GM18526 (cell line): ENCODE data around the gene TMEM161A.

Experiments used
- POLR2A ChIP-seq: IDR thresholded peaks from 3 replicates; pipeline ENCODE4 v1.6.1; 2011; ENCODE audit not compliant: insufficient read length; ENCODE audit errors: extremely low read depth

TMEM161A gene

DNA sequence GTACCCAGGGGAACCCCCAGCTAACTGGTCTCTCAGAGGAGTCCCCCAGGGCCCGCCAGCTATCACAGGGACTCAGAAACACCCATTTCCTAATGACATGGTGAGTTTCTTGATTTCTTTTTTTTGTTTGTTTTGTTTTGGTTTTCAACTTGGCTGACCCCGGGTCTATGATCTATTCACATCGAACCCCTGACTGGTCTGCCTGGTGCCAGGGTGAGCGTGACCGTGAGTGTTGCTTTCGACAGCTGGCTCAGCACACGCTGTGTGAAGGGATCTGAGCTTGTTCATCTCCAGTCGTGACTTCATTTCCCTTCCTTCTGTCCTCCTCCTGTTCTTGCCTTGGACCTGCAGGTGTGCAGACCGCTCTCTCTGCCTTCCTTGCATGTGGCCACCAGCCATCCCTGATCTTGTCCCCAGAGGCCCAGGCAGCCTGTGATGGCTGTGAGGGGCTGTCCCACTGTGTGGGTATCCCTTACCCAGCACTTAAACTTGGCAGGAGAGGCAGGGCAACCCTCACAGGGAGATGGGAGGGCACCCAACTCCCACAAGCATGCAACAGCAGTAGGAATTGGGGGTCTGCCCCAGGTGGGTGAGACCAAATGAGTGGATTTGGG, 26.2 kb downstream of the TMEM161A start:
- no peak for TF ChIP-seq POLR2A

GRCh38 chr19:19111136-19111835, 27.0 kb downstream of the TMEM161A start:
- no peak for TF ChIP-seq POLR2A

DNA sequence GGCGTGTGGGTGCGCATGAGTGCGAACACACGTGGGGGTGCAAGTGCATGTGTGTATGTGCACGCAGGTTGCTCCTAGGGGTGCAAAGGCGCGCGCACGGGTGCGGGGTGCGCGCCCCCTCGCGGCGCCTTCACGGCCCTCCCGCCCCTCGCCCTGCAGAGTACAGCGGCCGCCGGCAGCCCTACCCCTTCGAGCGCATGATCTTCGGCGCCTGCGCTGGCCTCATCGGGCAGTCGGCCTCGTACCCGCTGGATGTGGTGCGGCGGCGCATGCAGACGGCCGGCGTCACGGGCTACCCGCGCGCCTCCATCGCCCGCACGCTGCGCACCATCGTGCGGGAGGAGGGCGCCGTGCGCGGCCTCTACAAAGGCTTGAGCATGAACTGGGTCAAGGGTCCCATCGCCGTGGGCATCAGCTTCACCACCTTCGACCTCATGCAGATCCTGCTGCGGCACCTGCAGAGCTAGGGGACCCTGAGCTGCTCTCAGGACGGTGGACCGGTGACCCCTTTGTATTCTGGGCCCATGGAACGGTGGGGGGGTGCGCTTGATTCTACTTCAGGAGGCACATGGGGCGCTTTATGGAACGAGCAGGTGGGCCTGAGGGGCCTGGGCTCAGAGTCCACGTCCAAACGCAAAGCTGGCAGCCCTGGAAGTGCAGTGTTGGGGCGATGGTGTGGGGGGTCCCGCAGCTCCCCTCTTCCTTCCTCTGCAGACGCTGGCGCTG, 27.7 kb downstream of the TMEM161A start:
- no peak for TF ChIP-seq POLR2A

DNA sequence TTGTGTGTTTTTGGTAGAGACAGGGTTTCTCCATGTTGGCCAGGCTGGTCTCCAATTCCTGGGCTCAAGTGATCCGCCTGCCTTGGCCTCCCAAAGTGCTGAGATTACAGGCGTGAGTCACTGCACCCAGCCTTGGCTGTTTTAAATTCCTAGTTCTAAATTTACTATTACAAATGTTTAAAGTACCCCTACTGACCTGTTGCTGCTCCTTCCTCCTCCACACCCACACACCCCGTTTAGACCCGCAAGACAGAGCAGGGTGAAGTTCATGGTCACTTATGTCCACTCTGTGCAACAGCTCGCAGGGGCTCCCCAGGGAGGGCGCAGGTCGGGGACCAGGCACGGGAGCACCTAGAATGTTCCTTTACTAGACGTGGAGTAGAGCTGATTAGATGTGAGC, 28.7 kb downstream of the TMEM161A start:
- no peak for TF ChIP-seq POLR2A

GRCh38 chr19:19107654-19108053, 30.6 kb downstream of the TMEM161A start:
- no peak for TF ChIP-seq POLR2A

DNA sequence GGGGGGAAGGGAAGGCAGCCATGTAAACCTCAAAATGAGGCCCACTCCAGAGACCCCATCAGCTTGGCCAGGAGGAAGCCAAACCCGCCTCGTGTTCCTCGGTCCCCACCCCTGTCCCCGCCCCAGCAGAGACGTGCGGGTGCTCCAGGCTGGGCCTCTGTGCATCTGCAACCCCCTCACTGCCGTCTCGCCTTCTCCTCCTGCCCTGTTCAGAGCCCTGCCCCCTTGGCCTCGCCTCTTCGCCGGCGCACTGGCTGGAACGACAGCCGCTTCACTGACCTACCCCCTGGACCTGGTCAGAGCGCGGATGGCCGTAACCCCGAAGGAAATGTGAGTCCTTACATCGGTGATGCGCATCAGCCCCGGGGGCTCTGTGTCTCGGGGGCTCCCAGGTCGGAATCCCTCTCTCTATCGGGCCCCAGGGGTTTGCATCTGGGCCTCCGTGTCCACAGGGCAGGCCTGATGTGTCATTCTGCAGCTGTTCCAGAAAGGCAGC, 32.2 kb downstream of the TMEM161A start:
- no peak for TF ChIP-seq POLR2A

DNA sequence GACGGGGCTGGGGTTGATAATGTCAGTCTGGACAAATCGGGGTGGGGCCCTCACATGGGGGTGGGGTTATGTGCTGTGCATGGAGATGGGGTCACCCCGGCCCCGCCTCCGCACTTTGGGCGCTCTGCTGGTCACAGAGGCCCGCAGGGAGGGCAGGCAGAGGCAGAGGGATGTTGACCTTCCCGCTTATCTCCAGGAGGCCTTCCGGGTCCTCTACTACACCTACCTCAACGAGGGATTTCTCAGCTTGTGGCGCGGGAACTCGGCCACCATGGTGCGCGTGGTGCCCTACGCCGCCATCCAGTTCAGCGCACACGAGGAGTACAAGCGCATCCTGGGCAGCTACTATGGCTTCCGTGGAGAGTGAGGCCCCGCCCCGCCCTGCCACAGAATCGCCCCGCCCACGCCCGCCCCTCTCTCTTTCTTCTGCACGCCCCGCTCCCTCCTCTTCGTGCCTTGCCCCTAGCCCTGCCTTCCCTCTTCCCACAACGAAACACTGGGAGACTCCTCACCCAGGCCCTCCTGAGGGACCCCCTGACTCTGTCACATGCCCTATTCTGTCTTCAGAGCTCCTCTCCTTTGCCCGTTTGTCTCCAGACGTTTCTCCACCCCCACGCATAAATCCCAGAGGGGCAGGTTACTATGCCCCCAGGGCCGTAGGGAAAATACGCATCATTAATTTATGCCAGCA, 32.8 kb downstream of the TMEM161A start:
- no peak for TF ChIP-seq POLR2A

GRCh38 chr19:19103167-19103566, 35.1 kb downstream of the TMEM161A start:
- TF ChIP-seq POLR2A: no peak

DNA sequence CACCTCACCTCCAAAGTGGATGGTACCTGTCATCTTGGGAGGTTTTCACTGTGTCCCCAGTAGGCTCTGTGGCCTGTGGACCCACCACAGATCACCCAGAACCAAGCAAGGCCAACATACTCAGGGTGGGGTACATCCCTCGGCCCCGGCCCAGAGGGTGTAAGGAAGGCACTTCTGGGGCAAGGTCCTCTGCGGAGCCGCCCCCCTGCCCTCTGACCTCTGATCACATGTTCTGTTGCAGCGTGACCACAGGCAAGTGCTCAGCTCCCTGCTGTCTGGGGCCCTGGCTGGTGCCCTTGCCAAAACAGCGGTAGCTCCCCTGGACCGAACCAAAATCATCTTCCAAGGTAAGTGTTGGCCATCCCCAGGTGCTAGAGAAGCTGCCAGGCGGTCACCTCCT, 36.7 kb downstream of the TMEM161A start:
- no peak for TF ChIP-seq POLR2A

DNA sequence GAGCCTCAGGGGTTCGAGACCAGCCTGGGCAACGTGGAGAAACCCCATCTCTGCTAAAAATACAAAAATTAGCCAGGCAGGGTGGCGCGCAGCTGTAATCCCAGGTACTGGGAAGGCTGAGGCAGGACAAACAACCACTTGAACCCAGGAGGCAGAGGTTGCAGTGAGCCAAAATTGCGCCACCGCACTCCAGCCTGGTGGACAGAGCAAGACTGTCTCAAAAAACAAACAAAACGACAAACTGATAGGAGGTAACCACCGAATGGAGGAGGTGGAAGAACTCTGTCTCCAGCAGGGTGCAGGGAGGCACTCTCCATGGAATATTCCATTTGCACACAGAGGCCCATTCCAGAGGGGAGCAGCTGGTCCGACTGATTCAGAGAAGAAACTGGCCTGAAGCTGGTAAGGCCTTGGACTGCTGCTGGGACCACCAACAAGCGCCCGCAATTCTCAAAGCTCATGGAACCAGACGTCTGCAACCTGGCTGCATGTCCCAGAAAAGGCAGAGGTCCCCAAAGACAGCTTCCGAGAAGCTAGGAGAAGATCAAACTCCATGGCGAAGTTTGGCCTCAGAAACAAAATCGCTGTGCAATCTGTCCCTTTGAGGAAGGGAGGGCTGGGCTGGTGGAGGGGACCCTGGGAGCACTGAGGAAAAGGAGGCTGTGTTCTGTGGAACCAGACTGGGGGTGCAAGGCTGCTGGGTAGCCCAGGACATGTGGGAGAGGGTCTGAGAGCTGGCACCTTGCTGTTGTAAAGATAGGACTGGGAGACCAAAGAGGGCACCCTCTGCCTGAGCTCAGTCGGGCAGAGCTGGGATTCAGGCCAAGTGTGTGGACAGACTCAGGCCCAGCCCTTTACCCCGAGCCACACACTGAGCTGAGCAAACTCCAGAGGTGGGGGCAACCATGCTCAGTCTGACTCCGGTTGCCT, 39.3 kb downstream of the TMEM161A start:
- no peak for TF ChIP-seq POLR2A

DNA sequence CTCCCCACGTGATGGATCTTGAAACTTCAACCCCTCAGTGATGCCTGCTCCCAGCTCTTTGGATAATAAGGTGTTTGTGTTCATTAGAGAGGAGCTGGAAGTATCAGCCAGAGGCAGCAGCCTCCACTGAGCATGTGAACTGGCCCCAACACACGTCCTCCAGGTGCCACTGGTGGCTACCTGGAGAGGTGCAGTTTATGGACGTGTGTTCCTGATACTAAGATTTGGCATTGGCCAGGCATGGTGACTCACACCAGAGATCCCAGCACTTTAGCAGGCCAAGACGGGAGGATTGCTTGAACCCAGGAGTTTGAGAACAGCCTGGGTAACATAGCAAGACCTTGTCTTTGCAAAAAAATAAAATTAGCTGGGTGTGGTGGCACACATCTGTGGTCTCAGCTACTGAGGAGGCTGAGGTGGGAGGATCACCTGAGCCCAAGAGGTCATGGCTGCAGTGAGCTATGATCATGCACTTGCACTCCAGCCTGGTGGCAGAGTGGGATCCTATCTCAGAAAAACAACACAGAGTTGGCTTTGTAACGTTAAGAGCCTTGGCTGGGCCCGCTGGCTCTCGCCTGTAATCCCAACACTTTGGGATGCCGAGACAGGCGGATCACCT, 40.1 kb downstream of the TMEM161A start:
- TF ChIP-seq POLR2A: no peak

DNA sequence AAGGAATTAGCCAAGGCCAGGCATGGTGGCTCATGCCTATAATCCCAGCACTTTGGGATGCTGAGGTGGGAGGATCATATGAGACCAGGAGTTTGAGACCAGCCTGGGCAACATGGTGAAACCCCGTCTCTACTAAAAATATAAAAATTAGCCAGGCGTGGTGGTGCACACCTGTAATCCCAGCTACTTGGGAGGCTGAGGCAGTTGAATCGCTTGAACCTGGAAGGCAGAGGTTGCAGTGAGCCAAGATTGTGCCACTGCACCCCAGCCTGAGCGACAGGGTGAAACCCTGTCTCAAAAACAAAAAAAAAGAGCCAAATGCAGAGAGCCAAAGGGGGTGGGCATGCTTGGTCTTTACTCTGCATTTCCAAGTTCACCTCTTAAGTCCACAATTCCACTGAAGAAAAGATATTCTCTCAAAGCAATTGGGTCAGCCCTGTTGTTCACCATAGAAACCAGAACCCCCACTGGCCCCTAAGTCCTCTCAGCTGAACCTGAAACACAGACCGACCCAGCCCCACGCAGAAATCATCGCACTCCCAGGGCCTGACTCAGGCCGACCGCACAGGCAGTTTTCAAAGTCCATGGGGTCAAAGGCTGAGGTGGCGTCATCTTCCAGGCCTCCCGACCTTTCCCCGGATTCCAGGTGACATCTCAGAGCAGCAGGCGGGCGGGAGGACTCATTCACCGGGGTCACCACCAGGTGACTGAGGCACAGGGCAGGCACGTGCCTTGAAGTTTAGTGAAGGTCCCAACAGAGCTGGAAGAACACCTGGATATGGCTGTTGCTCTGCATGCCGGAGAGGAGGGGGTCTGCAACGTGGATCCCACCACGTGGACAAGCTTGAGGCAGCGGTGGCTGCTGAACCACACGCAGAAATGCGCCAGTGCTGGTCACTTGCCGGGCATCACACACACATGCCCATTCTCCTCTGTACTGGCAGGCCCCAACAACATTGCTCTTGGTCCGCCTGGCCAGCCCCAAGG, 41.3 kb downstream of the TMEM161A start:
- TF ChIP-seq POLR2A: no peak

DNA sequence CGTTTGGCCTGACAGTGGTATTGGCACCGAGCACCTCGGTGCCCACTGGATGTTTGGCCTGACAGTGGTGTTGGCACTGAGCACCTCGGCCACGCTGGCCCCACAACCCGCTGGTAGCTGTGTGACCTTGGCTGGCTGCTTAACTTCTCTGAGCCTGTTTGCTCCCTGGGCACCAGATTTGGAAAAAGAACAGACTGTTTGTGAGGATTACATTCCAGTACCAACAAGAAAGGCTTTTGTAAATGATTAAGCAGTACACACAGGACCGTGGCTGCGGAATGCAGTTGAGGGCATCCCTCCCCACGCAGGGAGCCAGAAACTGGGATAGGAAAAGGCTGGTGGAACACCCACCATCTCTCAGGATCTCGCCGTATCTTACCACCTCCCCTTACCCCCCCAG, 42.6 kb downstream of the TMEM161A start:
- TF ChIP-seq POLR2A: no peak
